ENCODE measurements around the gene WDR33.

WDR33 gene

DNA sequence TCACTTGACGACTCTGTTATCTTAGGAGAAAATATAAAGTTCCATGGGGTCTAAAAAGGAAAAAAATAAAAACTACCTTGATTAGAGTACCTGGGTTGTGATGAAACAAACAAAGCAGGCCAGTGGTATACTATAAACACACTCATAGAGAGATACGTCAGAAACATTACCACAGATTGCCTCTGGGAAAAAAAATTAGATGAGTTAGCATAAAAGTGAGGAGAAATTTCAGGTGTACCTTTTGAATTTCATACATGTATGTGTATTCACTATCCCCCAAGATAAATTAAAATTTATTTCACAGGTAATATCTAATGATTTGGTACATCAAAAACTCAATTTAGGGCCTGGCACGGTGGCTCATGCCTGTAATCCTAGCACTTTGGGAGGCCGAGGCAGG, 18.2 kb downstream of the WDR33 start:
- Histone ChIP-seq H3K4me3 (IDR thresholded peaks at IDR 0.05; ENCODE audit: insufficient read depth, low read depth, low read length) (no peak overlapping the region), H3K9ac (no peak overlapping the region), H4K20me1 (ENCODE audit: insufficient read depth) (no peaks in the 10 kb centered on the region), H3K36me3 (ENCODE audit: insufficient read depth) (no peaks in the 10 kb centered on the region), H3K4me1 (ENCODE audit: low read depth, poor library complexity, severe bottlenecking) (peaks cover 12% of the 10 kb centered on the region), H2AFZ (ENCODE audit: low read depth) (no peak overlapping the region), H3K27ac (no peak overlapping the region), H3K27me3 (ENCODE audit: insufficient read depth, low read depth) (no peaks in the 10 kb centered on the region), H3K79me2 (ENCODE audit: insufficient read depth, low read depth) (peaks cover 74% of the 10 kb centered on the region), H3K4me2 (no peak overlapping the region)
- TF ChIP-seq, protein P1, sequence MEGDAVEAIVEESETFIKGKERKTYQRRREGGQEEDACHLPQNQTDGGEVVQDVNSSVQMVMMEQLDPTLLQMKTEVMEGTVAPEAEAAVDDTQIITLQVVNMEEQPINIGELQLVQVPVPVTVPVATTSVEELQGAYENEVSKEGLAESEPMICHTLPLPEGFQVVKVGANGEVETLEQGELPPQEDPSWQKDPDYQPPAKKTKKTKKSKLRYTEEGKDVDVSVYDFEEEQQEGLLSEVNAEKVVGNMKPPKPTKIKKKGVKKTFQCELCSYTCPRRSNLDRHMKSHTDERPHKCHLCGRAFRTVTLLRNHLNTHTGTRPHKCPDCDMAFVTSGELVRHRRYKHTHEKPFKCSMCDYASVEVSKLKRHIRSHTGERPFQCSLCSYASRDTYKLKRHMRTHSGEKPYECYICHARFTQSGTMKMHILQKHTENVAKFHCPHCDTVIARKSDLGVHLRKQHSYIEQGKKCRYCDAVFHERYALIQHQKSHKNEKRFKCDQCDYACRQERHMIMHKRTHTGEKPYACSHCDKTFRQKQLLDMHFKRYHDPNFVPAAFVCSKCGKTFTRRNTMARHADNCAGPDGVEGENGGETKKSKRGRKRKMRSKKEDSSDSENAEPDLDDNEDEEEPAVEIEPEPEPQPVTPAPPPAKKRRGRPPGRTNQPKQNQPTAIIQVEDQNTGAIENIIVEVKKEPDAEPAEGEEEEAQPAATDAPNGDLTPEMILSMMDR (conservative IDR thresholded peaks at IDR 0.05; ENCODE audit: low read depth, low read length): no peak

DNA sequence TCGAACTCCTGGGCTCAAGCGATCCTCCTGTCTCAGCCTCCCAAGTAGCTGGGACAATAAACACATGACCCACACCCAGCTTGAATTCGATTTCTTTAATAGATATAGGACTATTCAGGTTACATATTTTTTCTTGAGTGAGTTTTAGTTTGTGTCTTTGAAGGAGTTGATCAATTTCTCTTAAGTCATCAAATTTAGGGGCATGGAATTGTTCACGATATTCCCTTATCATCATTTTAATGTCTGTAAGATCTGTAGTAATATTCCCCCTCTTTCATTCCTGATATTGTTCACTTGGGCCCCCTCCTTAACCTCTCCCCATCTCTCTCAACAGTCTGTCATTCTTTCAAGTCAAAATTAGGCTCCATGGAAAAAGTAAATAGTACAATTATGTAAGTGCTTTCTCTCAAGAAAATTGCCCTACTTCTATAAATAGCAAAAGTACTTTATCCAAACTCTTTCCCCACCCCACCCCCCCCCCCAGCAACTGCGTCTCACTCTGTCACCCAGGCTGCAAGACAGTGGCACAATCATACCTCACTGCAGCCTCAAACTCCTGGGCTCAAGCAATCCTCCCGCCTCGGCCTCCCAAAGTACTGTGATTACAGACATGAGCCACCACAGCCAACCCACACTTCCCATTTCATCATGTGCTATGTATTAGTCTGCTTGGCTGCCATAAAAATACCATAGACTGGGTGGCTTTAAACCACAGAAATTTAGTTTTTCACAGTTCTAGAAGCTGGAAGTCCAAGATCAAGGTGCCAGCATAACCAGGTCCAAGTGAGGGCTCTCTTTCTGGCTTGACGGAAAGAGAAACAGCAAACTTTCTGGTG, 20.1 kb downstream of the WDR33 start:
- H3K4me2 ChIP-seq: no peak overlapping the region
- H2AFZ ChIP-seq (ENCODE audit: low read depth): no peak overlapping the region
- H3K4me1 ChIP-seq (ENCODE audit: low read depth, poor library complexity, severe bottlenecking): no peaks in the 10 kb centered on the region
- peaks cover 55% of the 10 kb centered on the region; the same call in 1 of the 2 replicates for H3K79me2 ChIP-seq (ENCODE audit: insufficient read depth, low read depth)
- no peak overlapping the region for H3K27ac ChIP-seq
- no peaks in the 10 kb centered on the region for H4K20me1 ChIP-seq (ENCODE audit: insufficient read depth)
- no peak overlapping the region for H3K4me3 ChIP-seq (IDR thresholded peaks at IDR 0.05; ENCODE audit: insufficient read depth, low read depth, low read length)
- TF ChIP-seq, protein P1 (conservative IDR thresholded peaks at IDR 0.05; ENCODE audit: low read depth, low read length): no peak
- no peaks in the 10 kb centered on the region for H3K27me3 ChIP-seq (ENCODE audit: insufficient read depth, low read depth)
- H3K36me3 ChIP-seq (ENCODE audit: insufficient read depth): no peaks in the 10 kb centered on the region
- no peak overlapping the region for H3K9ac ChIP-seq

DNA sequence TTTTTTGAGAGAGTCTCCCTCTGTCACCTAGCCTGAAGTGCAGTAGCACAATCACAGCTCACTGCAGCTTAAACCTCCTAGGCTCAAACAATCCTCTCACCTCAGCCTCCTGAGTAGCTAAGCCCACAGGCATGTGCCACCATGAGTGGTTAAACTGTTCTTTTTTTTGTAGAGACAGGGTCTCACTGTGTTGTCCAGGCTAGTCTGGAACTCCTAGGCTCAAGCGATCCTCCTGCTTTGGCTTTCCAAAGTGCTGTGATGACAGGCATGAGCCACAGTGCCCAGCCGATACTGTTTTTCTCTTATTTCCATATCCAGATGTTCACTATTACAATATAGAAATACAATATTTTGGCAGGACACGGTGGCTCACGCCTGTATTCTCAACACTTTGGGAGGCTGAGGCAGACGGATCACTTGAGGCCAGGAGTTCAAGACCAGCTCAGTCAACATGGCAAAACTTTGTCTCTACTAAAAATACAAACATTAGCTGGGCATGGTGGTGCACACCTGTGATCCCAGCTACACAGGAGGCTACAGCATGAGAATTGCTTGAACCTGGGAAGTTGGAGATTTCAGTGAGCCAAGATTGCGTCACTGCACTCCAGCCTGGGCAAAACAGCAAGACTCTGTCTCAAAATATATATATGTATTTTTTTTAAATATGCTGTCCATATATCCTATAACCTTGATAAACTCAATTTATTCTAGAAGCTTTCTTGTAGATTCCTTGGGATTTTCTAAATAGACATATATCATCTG, 24.7 kb downstream of the WDR33 start:
- TF ChIP-seq, protein P1 (conservative IDR thresholded peaks at IDR 0.05; ENCODE audit: low read depth, low read length): no peak
- Histone ChIP-seq H3K9ac (no peak overlapping the region), H4K20me1 (ENCODE audit: insufficient read depth) (no peaks in the 10 kb centered on the region), H3K36me3 (ENCODE audit: insufficient read depth) (no peaks in the 10 kb centered on the region), H3K4me2 (no peak overlapping the region), H3K27me3 (ENCODE audit: insufficient read depth, low read depth) (no peaks in the 10 kb centered on the region), H2AFZ (ENCODE audit: low read depth) (no peak overlapping the region), H3K4me3 (IDR thresholded peaks at IDR 0.05; ENCODE audit: insufficient read depth, low read depth, low read length) (no peak overlapping the region), H3K4me1 (ENCODE audit: low read depth, poor library complexity, severe bottlenecking) (peaks cover 2% of the 10 kb centered on the region), H3K79me2 (ENCODE audit: insufficient read depth, low read depth) (peaks cover 28% of the 10 kb centered on the region), H3K27ac (no peak overlapping the region)

DNA sequence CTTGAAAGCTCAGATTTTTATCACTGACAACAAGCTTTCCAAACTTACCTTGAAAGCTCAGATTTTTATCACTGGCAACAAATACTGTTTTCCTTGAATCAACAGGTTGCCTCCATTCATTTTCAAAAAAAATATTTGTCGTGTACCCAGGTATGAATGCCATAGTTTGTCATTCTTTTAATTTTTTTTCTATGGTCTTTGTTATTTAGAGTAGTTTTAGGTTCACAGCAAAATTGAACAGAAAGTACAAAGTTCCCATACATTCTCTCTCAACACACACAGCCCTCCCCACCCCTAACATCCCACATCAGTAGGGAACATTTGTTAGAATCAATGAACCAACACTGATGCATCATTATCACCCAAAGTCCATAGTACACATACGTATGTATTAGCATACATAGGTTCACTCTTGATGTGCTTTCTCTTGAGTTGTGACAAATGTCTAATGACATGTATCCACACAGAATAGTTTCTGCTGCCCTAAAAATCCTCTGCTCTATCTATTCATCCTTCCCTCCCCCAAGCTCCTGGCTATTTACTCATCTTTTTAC, 25.9 kb downstream of the WDR33 start:
- TF ChIP-seq, protein P1 (conservative IDR thresholded peaks at IDR 0.05; ENCODE audit: low read depth, low read length): no peak
- Histone ChIP-seq H2AFZ (ENCODE audit: low read depth) (no peak overlapping the region), H3K27ac (no peak overlapping the region), H3K4me2 (no peak overlapping the region), H3K36me3 (ENCODE audit: insufficient read depth) (no peaks in the 10 kb centered on the region), H3K79me2 (ENCODE audit: insufficient read depth, low read depth) (peaks cover 27% of the 10 kb centered on the region), H3K4me1 (ENCODE audit: low read depth, poor library complexity, severe bottlenecking) (peaks cover 2% of the 10 kb centered on the region), H3K27me3 (ENCODE audit: insufficient read depth, low read depth) (no peaks in the 10 kb centered on the region), H4K20me1 (ENCODE audit: insufficient read depth) (no peaks in the 10 kb centered on the region), H3K9ac (no peak overlapping the region), H3K4me3 (IDR thresholded peaks at IDR 0.05; ENCODE audit: insufficient read depth, low read depth, low read length) (no peak overlapping the region)
